ENCODE results near the gene PACS2. TPM values are rescaled to one million over a fixed set of nuclear protein-coding genes. Genes with fewer than 3 reads are reported as not detected.
"Not testable (repeated sequence)": the region's sequence is repeated elsewhere in the genome, so short reads cannot be mapped to it uniquely, and the experiment has no call there.

PACS2 gene
- total RNA-seq, 2 donors from 2014 or later = 24.9 to 26.3 TPM

- H3K36me3 Mint-ChIP-seq = no peaks in the 10 kb centered on the region
- no peak overlapping the region for H3K27ac Mint-ChIP-seq
- no peaks in the 10 kb centered on the region for H3K27me3 Mint-ChIP-seq
Observed at GRCh38 chr14:105326568-105326867, 12.0 kb downstream of the PACS2 start.

DNA sequence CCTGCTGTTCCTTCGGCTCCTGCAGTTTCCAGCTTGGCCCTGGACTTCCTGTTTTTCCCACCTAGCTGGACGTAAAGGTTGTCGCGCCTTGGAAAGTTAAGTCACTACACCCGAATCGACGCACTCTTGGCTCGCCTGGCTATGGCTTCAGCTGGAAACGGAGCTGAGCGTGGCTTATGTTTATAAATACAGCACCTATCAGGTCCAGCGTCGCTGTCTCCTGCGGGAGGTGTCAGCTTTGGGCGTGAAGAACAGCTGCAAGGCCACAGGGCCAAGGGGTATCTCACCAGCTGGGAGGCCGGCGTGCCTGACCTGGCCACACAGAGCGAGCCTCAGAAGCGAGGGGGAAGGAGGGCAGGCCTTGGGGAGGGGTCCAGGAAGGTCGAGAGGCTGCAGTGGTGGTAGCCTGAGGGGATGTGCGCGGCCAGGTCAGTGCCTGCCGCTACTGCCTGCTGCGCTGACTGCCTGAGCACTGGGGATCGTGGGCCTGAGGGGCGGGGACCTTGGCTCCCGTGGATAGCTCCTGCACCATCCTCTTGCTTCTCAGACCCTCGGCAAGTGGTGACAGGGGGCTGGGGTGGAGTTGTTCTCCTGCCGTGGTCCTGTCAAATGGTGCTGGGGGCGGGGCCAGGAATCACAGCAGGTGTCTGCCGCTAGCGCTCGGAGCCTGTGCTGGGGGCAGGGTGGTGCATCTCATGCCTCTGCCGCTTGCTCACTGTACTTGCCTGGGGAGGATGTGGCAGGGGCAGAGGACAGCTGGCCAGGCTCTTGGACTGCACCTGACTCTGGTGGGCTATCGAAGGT, 12.5 kb downstream of the PACS2 start:
- no peak overlapping the region for H3K4me3 Mint-ChIP-seq
- DNase-seq (ENCODE audit: low spot score) (no peak), ATAC-seq (no peak)
- no peaks in the 10 kb centered on the region for H3K27me3 Mint-ChIP-seq
- H3K27ac Mint-ChIP-seq = no peak overlapping the region
- H3K36me3 Mint-ChIP-seq = no peaks in the 10 kb centered on the region
- H3K9me3 Mint-ChIP-seq = no peaks in the 10 kb centered on the region
- H3K4me1 Mint-ChIP-seq (ENCODE audit: low read depth in 2 of 2) = peaks cover 5 to 29% of the 10 kb centered on the region in 2 donors

More at GRCh38 chr14:105326568-105326867, 12.0 kb downstream of the PACS2 start:
- ATAC-seq (no peak), DNase-seq (ENCODE audit: low spot score) (no peak)
- no peak overlapping the region for H3K4me3 Mint-ChIP-seq
- peaks cover 0 to 24% of the 10 kb centered on the region in 2 donors for H3K4me1 Mint-ChIP-seq (ENCODE audit: low read depth in 2 of 2)
- no peaks in the 10 kb centered on the region for H3K9me3 Mint-ChIP-seq

GRCh38 chr14:105327695-105328045, 13.1 kb downstream of the PACS2 start:
- not testable (repeated sequence) for ATAC-seq; H3K27me3 Mint-ChIP-seq; H3K9me3 Mint-ChIP-seq; H3K4me3 Mint-ChIP-seq; DNase-seq (ENCODE audit: low spot score); H3K27ac Mint-ChIP-seq; H3K36me3 Mint-ChIP-seq
- H3K4me1 Mint-ChIP-seq (ENCODE audit: low read depth in 2 of 2) = peaks cover 6 to 29% of the 10 kb centered on the region in 2 donors

GRCh38 chr14:105328070-105328677, 13.6 kb downstream of the PACS2 start:
- Mint-ChIP-seq H3K4me3 (no peak overlapping the region), H3K36me3 (no peaks in the 10 kb centered on the region), H3K9me3 (no peaks in the 10 kb centered on the region), H3K4me1 (ENCODE audit: low read depth in 2 of 2) (peaks cover 6 to 28% of the 10 kb centered on the region in 2 donors), H3K27me3 (no peaks in the 10 kb centered on the region), H3K27ac (no peak overlapping the region)
- no peak for ATAC-seq
- no peak for DNase-seq (ENCODE audit: low spot score)

- Mint-ChIP-seq H3K27me3 (no peaks in the 10 kb centered on the region), H3K4me1 (ENCODE audit: low read depth in 2 of 2) (peaks cover 6 to 25% of the 10 kb centered on the region in 2 donors), H3K36me3 (no peaks in the 10 kb centered on the region), H3K4me3 (no peak overlapping the region), H3K27ac (no peak overlapping the region), H3K9me3 (no peaks in the 10 kb centered on the region)
- no peak for DNase-seq (ENCODE audit: low spot score)
- no peak for ATAC-seq
Observed at GRCh38 chr14:105328678-105329390, 14.3 kb downstream of the PACS2 start.

DNA sequence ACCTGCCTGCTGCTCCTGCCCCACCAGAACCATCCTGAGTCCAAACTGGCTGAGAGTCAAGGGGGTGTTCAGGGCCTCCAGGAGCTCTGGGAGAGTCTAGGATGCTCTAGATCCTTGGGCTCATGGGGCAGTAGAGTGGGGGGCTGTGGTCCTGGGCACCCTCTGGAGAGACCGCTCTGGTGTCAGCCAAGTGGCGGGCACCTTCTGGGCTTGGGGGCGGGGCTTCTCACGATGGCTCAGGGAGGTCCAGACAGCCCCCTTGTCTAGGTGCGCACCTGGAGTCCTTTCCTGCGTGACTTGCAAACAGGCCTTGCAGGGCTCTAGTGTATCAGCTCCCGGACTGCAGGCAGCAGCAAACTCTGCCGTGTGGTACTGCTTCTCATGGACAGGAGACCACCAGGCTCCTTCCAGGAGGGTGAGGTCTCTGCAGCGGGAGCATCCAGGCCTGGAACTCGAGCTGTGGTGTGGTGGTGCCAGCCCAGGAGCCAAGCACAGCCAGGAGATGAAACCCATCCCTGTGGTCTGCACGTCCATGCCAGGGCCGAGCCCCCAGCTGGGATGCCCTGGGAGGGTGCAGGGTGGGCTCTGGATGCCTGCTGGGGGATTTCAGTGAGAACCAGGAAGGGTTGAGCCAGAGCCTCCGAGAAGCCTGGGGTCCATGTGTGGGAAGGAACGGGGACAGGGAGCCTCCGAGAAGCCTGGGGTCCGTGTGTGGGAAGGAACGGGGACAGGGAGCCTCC, 15.0 kb downstream of the PACS2 start:
- DNase-seq (ENCODE audit: low spot score) = no peak
- no peak overlapping the region for H3K4me3 Mint-ChIP-seq
- peaks cover 6 to 25% of the 10 kb centered on the region in 2 donors for H3K4me1 Mint-ChIP-seq (ENCODE audit: low read depth in 2 of 2)
- no peak for ATAC-seq
- H3K27me3 Mint-ChIP-seq = no peaks in the 10 kb centered on the region
- no peaks in the 10 kb centered on the region for H3K9me3 Mint-ChIP-seq
- no peak overlapping the region for H3K27ac Mint-ChIP-seq
- H3K36me3 Mint-ChIP-seq = no peaks in the 10 kb centered on the region

GRCh38 chr14:105330491-105330895, 15.9 kb downstream of the PACS2 start:
- Mint-ChIP-seq H3K27me3 (no peaks in the 10 kb centered on the region), H3K4me1 (ENCODE audit: low read depth in 2 of 2) (peaks cover 6 to 25% of the 10 kb centered on the region in 2 donors), H3K4me3 (no peak overlapping the region), H3K27ac (no peak overlapping the region), H3K9me3 (no peaks in the 10 kb centered on the region), H3K36me3 (no peaks in the 10 kb centered on the region)
- ATAC-seq (no peak), DNase-seq (ENCODE audit: low spot score) (no peak)

GRCh38 chr14:105331575-105332349, 17.2 kb downstream of the PACS2 start:
- Mint-ChIP-seq H3K4me3 (no peak overlapping the region), H3K9me3 (no peaks in the 10 kb centered on the region), H3K36me3 (no peaks in the 10 kb centered on the region), H3K27ac (no peak overlapping the region), H3K27me3 (no peaks in the 10 kb centered on the region), H3K4me1 (ENCODE audit: low read depth in 2 of 2) (peaks cover 6 to 25% of the 10 kb centered on the region in 2 donors)
- DNase-seq (ENCODE audit: low spot score) = no peak
- ATAC-seq = no peak

DNA sequence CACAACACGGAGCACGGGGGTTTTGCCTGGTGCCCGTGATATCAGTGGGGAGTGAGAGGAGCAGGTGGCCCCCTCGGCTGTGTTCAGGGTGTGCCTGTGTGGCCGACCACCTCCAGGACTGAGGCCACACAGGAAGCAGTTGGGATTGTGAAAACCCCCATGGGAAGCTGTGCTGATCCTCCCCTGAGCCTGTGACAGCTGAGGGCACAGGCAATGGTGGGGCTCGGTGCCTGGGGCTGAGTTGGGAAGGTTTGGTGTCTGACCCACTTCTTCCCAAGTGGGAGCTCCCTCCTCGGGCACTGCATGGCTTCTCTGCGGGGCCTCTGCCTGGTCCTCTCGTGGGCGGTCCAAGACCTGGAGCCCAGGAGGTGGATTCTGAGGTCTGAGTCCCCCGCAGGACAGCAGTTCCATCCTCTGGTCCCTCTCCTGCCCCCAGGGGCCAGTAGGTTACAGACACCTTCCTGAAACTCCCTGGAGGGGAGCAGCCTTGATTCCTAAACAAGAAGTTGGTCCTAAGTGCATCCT, 17.9 kb downstream of the PACS2 start:
- no peak overlapping the region for H3K27ac Mint-ChIP-seq
- H3K4me1 Mint-ChIP-seq (ENCODE audit: low read depth in 2 of 2) = peaks cover 6 to 22% of the 10 kb centered on the region in 2 donors
- no peak for DNase-seq (ENCODE audit: low spot score)
- no peaks in the 10 kb centered on the region for H3K27me3 Mint-ChIP-seq
- H3K4me3 Mint-ChIP-seq = no peak overlapping the region
- H3K36me3 Mint-ChIP-seq = no peaks in the 10 kb centered on the region
- H3K9me3 Mint-ChIP-seq = no peaks in the 10 kb centered on the region
- ATAC-seq = no peak

GRCh38 chr14:105333020-105333490, 18.5 kb downstream of the PACS2 start:
- Mint-ChIP-seq H3K4me1 (ENCODE audit: low read depth in 2 of 2) (peaks cover 6 to 22% of the 10 kb centered on the region in 2 donors), H3K27ac (no peak overlapping the region), H3K27me3 (no peaks in the 10 kb centered on the region), H3K4me3 (no peak overlapping the region), H3K36me3 (no peaks in the 10 kb centered on the region), H3K9me3 (no peaks in the 10 kb centered on the region)
- no peak for DNase-seq (ENCODE audit: low spot score)
- no peak for ATAC-seq

- H3K9me3 Mint-ChIP-seq = no peaks in the 10 kb centered on the region
- H3K4me1 Mint-ChIP-seq (ENCODE audit: low read depth in 2 of 2) = peaks cover 6 to 23% of the 10 kb centered on the region in 2 donors
- no peak for DNase-seq (ENCODE audit: low spot score)
- ATAC-seq = no peak
- no peaks in the 10 kb centered on the region for H3K36me3 Mint-ChIP-seq
- H3K4me3 Mint-ChIP-seq = no peak overlapping the region
- no peaks in the 10 kb centered on the region for H3K27me3 Mint-ChIP-seq
- no peak overlapping the region for H3K27ac Mint-ChIP-seq
Observed at GRCh38 chr14:105333613-105334364, 19.2 kb downstream of the PACS2 start.

GRCh38 chr14:105334383-105335230, 20.1 kb downstream of the PACS2 start:
- ATAC-seq (no peak), DNase-seq (ENCODE audit: low spot score) (no peak)
- Mint-ChIP-seq H3K4me1 (ENCODE audit: low read depth in 2 of 2) (peaks cover 6 to 21% of the 10 kb centered on the region in 2 donors), H3K36me3 (no peaks in the 10 kb centered on the region), H3K4me3 (no peak overlapping the region), H3K9me3 (no peaks in the 10 kb centered on the region), H3K27ac (no peak overlapping the region), H3K27me3 (no peaks in the 10 kb centered on the region)
